CD14-positive monocyte (primary cell): ENCODE measurements around the gene SDE2. TPM values are rescaled to one million over a fixed set of nuclear protein-coding genes. Genes with fewer than 3 reads are reported as not detected.

Experiments
- DNase-seq, 3 donors: peaks; one replicate each; pipeline ENCODE4 v3.0.0-alpha.2; 2011 to 2022
- H2AFZ ChIP-seq: 2 replicates; pipeline ENCODE4 v1.6.0; 2012; ENCODE audit warnings: mild to moderate bottlenecking, low read depth, low read length, inconsistent platforms; ENCODE audit not compliant: insufficient read depth, poor library complexity, severe bottlenecking
- H3K27ac ChIP-seq, 2 donors: 1 replicate in 1 of 2; 2 replicates in 1 of 2; pipeline ENCODE4 v1.5.1; 2012 to 2013; ENCODE audit warnings: low read length in 2 of 2, control low read depth in 1 of 2, inconsistent platforms in 1 of 2, low read depth in 1 of 2, mild to moderate bottlenecking in 1 of 2
- H3K27me3 ChIP-seq, 2 donors: one replicate each; pipeline versions ENCODE4 v1.6.0 to v1.6.1; 2011 to 2013; ENCODE audit warnings: low read length in 2 of 2; ENCODE audit not compliant: control insufficient read depth in 2 of 2, insufficient read depth in 2 of 2
- H3K36me3 ChIP-seq, 2 donors: replicated peaks in 1 of 2; 1 replicate in 1 of 2; 2 replicates in 1 of 2; pipeline versions ENCODE4 v1.5.1 to v1.6.1; 2012 to 2013; ENCODE audit warnings: low read length in 2 of 2, control low read depth in 1 of 2, inconsistent platforms in 1 of 2, mild to moderate bottlenecking in 1 of 2; ENCODE audit not compliant: insufficient read depth in 2 of 2, control insufficient read depth in 1 of 2
- H3K4me1 ChIP-seq, 2 donors: 1 replicate in 1 of 2; 2 replicates in 1 of 2; pipeline versions ENCODE4 v1.5.1 to v1.6.1; 2012 to 2013; ENCODE audit warnings: low read length in 2 of 2, control low read depth in 1 of 2, inconsistent platforms in 1 of 2, mild to moderate bottlenecking in 1 of 2, moderate library complexity in 1 of 2; ENCODE audit not compliant: insufficient read depth in 2 of 2, control insufficient read depth in 1 of 2
- H3K4me2 ChIP-seq: replicated peaks from 2 replicates; pipeline ENCODE3; 2012; ENCODE audit warnings: low read length, moderate library complexity, mild to moderate bottlenecking; ENCODE audit not compliant: poor library complexity, severe bottlenecking; ENCODE audit errors: extremely low read depth
- H3K4me3 ChIP-seq, 3 experiments: fragments of 200-600 bp in 1 of 3; sonication (generic) in 1 of 3; replicated peaks in 1 of 3; 1 replicate in 2 of 3; 2 replicates in 1 of 3; pipeline ENCODE4 v1.5.1; 2011 to 2013; ENCODE audit warnings: low read length in 3 of 3, mild to moderate bottlenecking in 3 of 3, control low read depth in 2 of 3, low read depth in 2 of 3, inconsistent platforms in 1 of 3, moderate library complexity in 1 of 3
- H3K79me2 ChIP-seq: 2 replicates; pipeline ENCODE4 v1.6.0; 2012; ENCODE audit warnings: mild to moderate bottlenecking, control low read depth, inconsistent platforms, low read length, moderate library complexity; ENCODE audit not compliant: insufficient read depth
- H3K9ac ChIP-seq: 2 replicates; pipeline ENCODE4 v1.6.0; 2017; ENCODE audit warnings: low read length, mild to moderate bottlenecking; ENCODE audit not compliant: insufficient read depth, poor library complexity, severe bottlenecking
- H3K9me3 ChIP-seq, 2 donors: replicated peaks in 1 of 2; 1 replicate in 1 of 2; 2 replicates in 1 of 2; pipeline versions ENCODE4 v1.5.1 to v1.6.1; 2012 to 2013; ENCODE audit warnings: low read length in 2 of 2, control low read depth in 1 of 2; ENCODE audit not compliant: control insufficient read depth in 1 of 2, insufficient read depth in 1 of 2
- H4K20me1 ChIP-seq: 2 replicates; pipeline ENCODE4 v1.6.0; 2012; ENCODE audit warnings: mild to moderate bottlenecking, low read length, control low read depth, moderate library complexity; ENCODE audit not compliant: insufficient read depth
- H3K27ac Mint-ChIP-seq, 7 donors: one replicate each; pipeline ENCODE4 v1.8.0; 2020; ENCODE audit warnings: mild to moderate bottlenecking in 7 of 7, mixed read lengths in 7 of 7, moderate library complexity in 6 of 7, inconsistent platforms in 2 of 7
- H3K27me3 Mint-ChIP-seq, 3 donors: one replicate each; pipeline ENCODE4 v1.8.0; 2021 to 2022; ENCODE audit warnings: low read depth in 3 of 3, mild to moderate bottlenecking in 3 of 3, mixed read lengths in 3 of 3, moderate library complexity in 3 of 3, inconsistent platforms in 1 of 3
- H3K36me3 Mint-ChIP-seq, 2 donors: one replicate each; pipeline ENCODE4 v1.8.0; 2020; ENCODE audit warnings: mixed read lengths in 2 of 2, inconsistent platforms in 1 of 2, mild to moderate bottlenecking in 1 of 2
- H3K4me1 Mint-ChIP-seq: one replicate; pipeline ENCODE4 v1.8.0; 2020; ENCODE audit warnings: mild to moderate bottlenecking, mixed read lengths
- H3K4me3 Mint-ChIP-seq, 2 donors: one replicate each; pipeline ENCODE4 v1.8.0; 2020; ENCODE audit warnings: mild to moderate bottlenecking in 2 of 2, mixed read lengths in 2 of 2, moderate library complexity in 1 of 2
- H3K9me3 Mint-ChIP-seq, 7 donors: one replicate each; pipeline ENCODE4 v1.8.0; 2020 to 2022; ENCODE audit warnings: mixed read lengths in 7 of 7, mild to moderate bottlenecking in 6 of 7, moderate library complexity in 6 of 7, inconsistent platforms in 2 of 7
- WGBS: methylation state at CpG from one replicate; pipeline ENCODE4 v1.1.5; 2013; ENCODE audit warnings: missing lambda C conversion rate; ENCODE audit not compliant: insufficient coverage; 5-methylcytosine and 5-hydroxymethylcytosine counted together
- intact Hi-C, 2 donors: fragments of 100-400 bp; cut with micrococcal nuclease; formaldehyde crosslinking; loops; one replicate each; pipeline versions ENCODE4 v1.15.0 to v1.15.1; 2023
- polyA plus RNA-seq, 3 donors: library from polyadenylated mRNA; depleted of rRNA in 1 of 3; unstranded in 2 of 3; stranded (reverse) in 1 of 3; fragments of 300-500 nt in 2 of 3; fragments of >200 nt in 1 of 3; fragmentation: Illumina TruSeq in 2 of 3; gene quantifications; 1 replicate in 2 of 3; 2 replicates in 1 of 3; pipeline ENCODE4 v1.2.3, GENCODE V29; 2012 to 2021
- TF ChIP-seq, protein P1 (sequence below): fragments of 200-600 bp; IDR thresholded peaks from one replicate; pipeline ENCODE4 v1.8.0; 2022; ENCODE audit warnings: antibody characterized with exemption, mild to moderate bottlenecking

The SDE2 gene
- polyA plus RNA-seq, 3 donors = 6.8 to 18.0 (median 8.4) TPM

DNA sequence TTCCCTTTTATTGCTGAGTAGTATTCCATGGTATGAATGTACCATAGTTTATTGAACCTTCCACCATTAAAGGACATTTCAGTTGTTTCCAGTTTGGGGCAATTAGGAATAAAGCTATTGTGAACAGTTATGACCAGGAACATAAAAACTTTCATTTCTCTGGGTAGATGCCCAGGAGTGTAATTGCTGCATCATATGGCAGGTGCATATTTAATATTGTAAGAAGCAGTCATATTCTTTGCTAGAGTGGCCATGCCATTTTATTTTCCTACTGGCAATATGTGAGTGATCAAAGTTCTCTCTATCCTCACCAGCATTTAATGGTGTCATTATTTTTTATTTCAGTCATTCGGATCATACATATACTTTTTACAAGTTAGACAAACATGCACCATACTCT is 39.5 kb upstream of the SDE2 start:
- no peak for DNase-seq
- Histone ChIP-seq H4K20me1 (no peaks in the 10 kb centered on the region), H3K9ac (no peak overlapping the region), H3K27ac (no peak overlapping the region), H3K27me3 (no peaks in the 10 kb centered on the region), H3K4me3 (no peak overlapping the region), H3K79me2 (no peaks in the 10 kb centered on the region), H2AFZ (no peak overlapping the region), H3K4me1 (peaks cover 59 to 65% of the 10 kb centered on the region in 2 donors), H3K9me3 (no peaks in the 10 kb centered on the region), H3K36me3 (no peaks in the 10 kb centered on the region), H3K4me2 (no peak overlapping the region)
- H3K4me1 Mint-ChIP-seq = peaks cover 56% of the 10 kb centered on the region
- intact Hi-C loops = no loop called here
- H3K4me3 Mint-ChIP-seq = no peak overlapping the region
- H3K36me3 Mint-ChIP-seq = peaks cover 0 to 1% of the 10 kb centered on the region in 2 donors
- no CpG with 5 or more reads among the region's 1 CpG for WGBS
- H3K27me3 Mint-ChIP-seq = peaks cover 0 to 5% (median 0%) of the 10 kb centered on the region in 3 donors
- TF ChIP-seq, protein P1, sequence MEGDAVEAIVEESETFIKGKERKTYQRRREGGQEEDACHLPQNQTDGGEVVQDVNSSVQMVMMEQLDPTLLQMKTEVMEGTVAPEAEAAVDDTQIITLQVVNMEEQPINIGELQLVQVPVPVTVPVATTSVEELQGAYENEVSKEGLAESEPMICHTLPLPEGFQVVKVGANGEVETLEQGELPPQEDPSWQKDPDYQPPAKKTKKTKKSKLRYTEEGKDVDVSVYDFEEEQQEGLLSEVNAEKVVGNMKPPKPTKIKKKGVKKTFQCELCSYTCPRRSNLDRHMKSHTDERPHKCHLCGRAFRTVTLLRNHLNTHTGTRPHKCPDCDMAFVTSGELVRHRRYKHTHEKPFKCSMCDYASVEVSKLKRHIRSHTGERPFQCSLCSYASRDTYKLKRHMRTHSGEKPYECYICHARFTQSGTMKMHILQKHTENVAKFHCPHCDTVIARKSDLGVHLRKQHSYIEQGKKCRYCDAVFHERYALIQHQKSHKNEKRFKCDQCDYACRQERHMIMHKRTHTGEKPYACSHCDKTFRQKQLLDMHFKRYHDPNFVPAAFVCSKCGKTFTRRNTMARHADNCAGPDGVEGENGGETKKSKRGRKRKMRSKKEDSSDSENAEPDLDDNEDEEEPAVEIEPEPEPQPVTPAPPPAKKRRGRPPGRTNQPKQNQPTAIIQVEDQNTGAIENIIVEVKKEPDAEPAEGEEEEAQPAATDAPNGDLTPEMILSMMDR = no peak
- H3K9me3 Mint-ChIP-seq = no peaks in the 10 kb centered on the region
- H3K27ac Mint-ChIP-seq = no peak overlapping the region

- peak overlapping the region in 1 of 3 experiments; percentile 49 for H3K4me3 ChIP-seq
- Mint-ChIP-seq H3K27ac (peak overlapping the region; percentile 90 to 98 (median 95)), H3K9me3 (peaks cover 0 to 7% (median 0%) of the 10 kb centered on the region in 7 donors), H3K27me3 (peaks cover 0 to 4% (median 4%) of the 10 kb centered on the region in 3 donors), H3K4me3 (no peak overlapping the region), H3K36me3 (peaks cover 1 to 2% of the 10 kb centered on the region in 2 donors), H3K4me1 (peaks cover 54% of the 10 kb centered on the region)
- H4K20me1 ChIP-seq = no peaks in the 10 kb centered on the region
- peaks cover 57 to 65% of the 10 kb centered on the region in 2 donors for H3K4me1 ChIP-seq
- no peaks in the 10 kb centered on the region for H3K27me3 ChIP-seq
- no peaks in the 10 kb centered on the region for H3K36me3 ChIP-seq
- H2AFZ ChIP-seq = peak overlapping the region; percentile 27
- H3K79me2 ChIP-seq = no peaks in the 10 kb centered on the region
- 100% methylated on average over 1 of the region's 5 CpGs for WGBS
- intact Hi-C loops = no loop called here
- H3K4me2 ChIP-seq = peak overlapping the region; percentile 43
- H3K9me3 ChIP-seq = no peaks in the 10 kb centered on the region
- DNase-seq = no peak
- TF ChIP-seq, protein P1 = no peak
- no peak overlapping the region for H3K9ac ChIP-seq
- peak overlapping the region; percentile 90 to 96 for H3K27ac ChIP-seq
These were observed 36.8 kb upstream of the SDE2 start for GRCh38 chr1:226035915-226036314.
